ENCODE measurements around the gene SELE. TPM values are rescaled to one million over a fixed set of nuclear protein-coding genes. Genes with fewer than 3 reads are reported as not detected.
"Not testable (repeated sequence)": the region's sequence is repeated elsewhere in the genome, so short reads cannot be mapped to it uniquely, and the experiment has no call there.

SELE gene
- total RNA-seq, 1 experiment from 2014 or later, result not detected

DNA sequence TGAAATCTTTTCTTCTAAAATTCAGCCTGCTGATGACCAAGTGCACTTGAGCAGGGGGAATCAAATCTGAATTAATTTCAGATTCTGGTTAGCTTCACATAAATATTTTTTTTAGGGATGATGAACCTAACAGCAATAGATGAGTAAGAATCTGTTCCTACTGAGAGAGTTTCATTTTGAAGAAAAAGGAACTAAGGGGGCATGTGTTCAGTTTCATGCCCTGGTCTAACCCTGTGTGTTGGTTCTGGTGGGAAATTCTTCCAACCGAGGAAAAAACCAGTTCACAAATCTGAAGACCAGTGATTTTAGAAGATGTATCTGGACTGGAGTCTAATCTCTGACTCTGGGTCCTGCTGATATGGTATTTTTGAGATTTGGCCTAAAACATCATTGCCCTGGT is 36.1 kb downstream of the SELE start:
- Histone ChIP-seq H3K4me3 (no peak overlapping the region), H3K27me3 (peaks cover 3% of the 10 kb centered on the region), H3K36me3 (no peaks in the 10 kb centered on the region), H3K9me3 (no peaks in the 10 kb centered on the region)
- DNase-seq, result no peak

DNA sequence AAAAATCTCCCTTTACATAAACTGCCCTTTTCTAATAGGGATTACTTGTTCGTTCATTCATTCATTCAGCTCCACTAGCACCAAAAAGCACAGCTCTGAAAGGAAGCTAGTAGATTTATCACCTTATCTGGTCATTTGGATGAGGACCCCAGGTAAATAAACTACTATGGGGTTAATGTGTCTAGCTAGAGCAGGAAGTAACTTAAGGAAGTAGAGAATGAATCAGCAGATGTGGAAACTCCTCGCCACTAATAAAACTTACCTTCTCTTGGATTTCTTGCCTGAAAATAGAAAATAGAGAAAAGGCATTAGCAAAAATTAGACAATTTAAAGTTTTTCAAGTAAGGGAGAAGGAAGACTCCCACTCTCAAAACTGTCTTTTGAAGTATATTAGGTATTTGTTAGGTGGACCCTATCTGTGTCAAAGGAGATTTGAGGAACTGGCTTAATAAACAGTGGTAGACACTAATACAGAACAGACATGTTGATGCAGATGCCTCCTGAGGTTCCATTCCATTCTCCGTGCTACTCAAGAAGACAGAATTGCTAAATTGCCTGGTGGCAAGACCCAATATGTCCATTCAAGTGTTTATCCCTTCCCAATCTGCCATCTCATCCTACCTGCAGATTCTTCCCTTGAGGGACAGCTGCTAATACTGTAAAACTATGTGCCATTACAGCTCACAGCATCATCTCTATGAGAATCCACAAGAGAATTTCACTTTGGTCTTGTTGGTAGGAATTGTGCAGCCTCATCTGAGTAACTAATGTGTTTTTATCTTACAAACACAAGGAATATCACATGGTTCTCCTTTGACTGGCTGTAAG is 37.4 kb downstream of the SELE start:
- Histone ChIP-seq H3K36me3 (no peaks in the 10 kb centered on the region), H3K4me3 (no peak overlapping the region), H3K27me3 (peaks cover 3% of the 10 kb centered on the region), H3K9me3 (no peaks in the 10 kb centered on the region)
- no peak for DNase-seq

DNA sequence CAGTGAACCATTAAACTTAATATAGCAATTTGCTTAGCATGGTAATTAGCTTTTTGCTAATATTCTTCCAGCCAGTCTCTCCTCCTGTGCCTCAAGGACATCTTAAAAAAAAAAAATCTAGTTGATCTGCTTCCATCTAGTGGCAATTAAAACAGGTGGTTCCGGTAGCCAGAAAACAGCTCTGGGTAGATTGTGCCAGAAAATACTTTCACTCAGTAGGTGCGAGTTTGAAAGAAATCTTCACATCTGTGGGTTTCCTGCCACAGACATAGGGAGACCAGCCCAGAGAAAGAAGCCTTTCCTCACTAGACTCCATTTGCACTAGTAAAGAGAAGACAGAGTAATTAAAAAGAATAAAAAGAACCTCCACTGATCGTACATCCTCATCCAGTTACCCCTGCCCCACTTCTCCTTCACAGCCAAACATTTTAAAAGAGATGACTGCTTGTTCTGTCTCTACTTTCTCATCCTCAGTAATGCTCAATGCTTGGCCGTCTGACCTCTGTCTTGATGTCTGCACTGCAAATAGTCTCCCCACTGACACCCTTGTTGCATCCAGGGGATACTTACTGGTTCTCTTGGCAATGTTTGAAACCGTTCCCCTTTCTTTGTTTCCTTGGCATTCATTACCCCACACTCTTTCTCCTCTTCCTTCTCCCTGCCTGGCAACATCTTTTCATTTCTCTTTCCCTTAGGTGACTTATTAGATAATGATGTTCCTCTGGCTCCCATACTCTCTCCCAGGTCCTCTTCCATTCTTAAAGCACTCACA is 39.4 kb downstream of the SELE start:
- Histone ChIP-seq H3K9me3 (no peaks in the 10 kb centered on the region), H3K4me3 (no peak overlapping the region), H3K27me3 (peaks cover 3% of the 10 kb centered on the region), H3K36me3 (no peaks in the 10 kb centered on the region)
- DNase-seq, result no peak

DNA sequence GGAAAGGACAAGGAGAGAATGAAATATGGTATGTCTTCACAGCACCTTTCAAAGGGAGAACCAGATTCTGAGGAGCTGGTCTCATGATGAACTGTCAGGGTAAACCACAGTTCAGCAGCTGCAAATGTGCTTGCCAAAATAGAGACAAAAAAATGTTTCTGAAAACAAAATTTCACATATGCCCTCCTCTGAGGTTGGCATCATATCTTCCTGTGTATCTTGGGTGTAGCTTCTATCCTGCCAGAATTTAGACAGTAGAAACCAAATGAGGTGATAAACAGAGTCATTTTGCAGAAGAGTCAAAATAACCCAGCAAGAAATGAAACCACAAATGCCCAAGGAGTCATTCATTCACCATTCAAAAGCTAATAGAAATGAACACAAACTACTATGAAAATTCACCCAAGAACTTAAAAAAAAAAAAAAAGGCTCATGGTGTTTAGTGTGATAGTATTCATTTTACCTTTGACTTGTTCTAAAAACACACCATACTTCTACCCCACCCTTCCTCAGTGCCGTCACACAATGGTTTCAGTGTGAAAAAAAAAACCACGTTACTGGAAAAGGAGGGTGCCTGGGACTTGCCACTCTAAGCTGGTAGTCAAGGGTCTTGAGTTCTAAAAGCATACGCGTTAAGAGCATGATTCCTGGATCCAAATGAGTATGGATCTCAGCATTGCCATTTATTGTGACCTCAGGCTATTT is 41.0 kb downstream of the SELE start:
- H3K9me3 ChIP-seq, result no peaks in the 10 kb centered on the region
- H3K4me3 ChIP-seq, result no peak overlapping the region
- no peak for DNase-seq
- H3K27me3 ChIP-seq, result peaks cover 3% of the 10 kb centered on the region
- no peaks in the 10 kb centered on the region for H3K36me3 ChIP-seq

DNA sequence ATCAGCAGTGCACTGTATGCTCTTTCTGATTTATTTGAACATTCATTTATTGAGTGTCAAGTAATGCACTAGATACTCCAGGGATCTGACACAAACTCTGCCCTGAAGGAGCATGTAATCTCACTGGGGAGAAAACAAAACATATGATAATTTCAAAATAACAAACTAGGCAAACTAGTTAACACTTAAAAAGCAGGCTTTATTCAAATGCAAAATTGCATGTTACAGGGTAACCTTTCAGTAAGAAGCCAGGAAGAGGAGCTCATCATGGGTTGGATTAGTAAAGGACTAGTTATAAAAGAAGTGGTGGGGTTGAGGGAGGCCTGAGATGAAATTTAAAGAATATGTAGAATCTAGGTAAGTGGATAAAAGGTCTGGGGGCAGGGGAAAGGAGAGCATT is 43.4 kb downstream of the SELE start:
- no peak for DNase-seq
- Histone ChIP-seq H3K36me3 (no peaks in the 10 kb centered on the region), H3K9me3 (no peaks in the 10 kb centered on the region), H3K4me3 (no peak overlapping the region), H3K27me3 (peaks cover 3% of the 10 kb centered on the region; the same call in 1 of the 2 replicates)

DNA sequence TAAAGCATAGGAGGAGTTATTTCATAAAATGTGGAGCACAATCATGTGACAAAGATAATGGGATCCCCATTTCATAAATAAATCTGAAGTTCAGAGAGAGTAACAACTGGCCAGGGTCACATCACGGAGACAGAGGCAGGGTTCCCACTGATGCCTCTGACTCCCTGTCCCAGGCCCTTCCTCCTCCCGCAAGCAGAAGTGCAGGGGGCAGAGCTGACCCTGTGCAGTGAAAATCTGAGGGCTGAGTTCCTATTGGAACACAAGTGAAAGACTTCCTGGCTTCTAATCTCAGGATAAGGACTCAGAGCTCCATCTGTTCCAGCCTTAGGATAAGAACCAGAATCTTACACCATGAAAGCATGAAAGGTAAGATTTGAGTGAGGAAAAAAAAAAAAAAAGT is 44.5 kb downstream of the SELE start:
- no peaks in the 10 kb centered on the region for H3K36me3 ChIP-seq
- DNase-seq, result no peak
- no peak overlapping the region for H3K4me3 ChIP-seq
- no peaks in the 10 kb centered on the region for H3K27me3 ChIP-seq
- no peaks in the 10 kb centered on the region for H3K9me3 ChIP-seq

DNA sequence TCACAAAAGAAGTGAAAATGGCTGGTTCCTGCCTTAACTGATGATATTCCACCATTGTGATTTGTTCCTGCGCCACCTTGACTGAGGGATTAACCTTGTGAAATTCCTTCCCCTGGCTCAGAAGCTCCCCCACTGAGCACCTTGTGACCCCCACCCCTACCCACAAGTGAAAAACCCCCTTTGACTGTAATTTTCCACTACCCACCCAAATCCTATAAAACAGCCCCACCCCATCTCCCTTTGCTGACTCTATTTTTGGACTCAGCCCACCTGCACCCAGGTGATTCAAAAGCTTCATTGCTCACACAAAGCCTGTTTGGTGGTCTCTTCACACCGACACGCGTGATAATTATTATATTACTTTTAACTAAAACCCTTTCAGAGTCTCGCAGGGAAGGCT is 45.5 kb downstream of the SELE start:
- H3K36me3 ChIP-seq, H3K9me3 ChIP-seq, H3K4me3 ChIP-seq, H3K27me3 ChIP-seq, DNase-seq: not testable (repeated sequence)

DNA sequence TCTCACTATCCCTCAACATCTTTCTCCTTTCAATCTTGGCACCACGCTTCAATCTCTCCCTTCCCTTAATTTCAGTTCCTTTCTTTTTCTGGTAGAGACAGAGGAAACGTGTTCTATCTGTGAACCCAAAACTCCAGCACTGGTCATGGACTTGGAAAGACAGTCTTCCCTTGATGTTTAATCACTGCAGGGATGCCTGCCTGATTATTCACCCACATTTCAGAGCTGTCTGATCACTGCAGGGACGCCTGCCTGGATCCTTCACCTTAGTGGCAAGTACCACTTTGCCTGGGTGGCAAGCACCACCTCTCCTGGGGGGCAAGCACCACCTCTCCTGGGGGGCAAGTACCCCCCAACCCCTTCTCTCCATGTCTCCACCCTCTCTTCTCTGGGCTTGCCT is 50.2 kb downstream of the SELE start:
- no peaks in the 10 kb centered on the region for H3K36me3 ChIP-seq
- DNase-seq, result peak; percentile 5
- H3K9me3 ChIP-seq, result no peaks in the 10 kb centered on the region
- H3K27me3 ChIP-seq, result peaks cover 37% of the 10 kb centered on the region
- H3K4me3 ChIP-seq, result no peak overlapping the region

DNA sequence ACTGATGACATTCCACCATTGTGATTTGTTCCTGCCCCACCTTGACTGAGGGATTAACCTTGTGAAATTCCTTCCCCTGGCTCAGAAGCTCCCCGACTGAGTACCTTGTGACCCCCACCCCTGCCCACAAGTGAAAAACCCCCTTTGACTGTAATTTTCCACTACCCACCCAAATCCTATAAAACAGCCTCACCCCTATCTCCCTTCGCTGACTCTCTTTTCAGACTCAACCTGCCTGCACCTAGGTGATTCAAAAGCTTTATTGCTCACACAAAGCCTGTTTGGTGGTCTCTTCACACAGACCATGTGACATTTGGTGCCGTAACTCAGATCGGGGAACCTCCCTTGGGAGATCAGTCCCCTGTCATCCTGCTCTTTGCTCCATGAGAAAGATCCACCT is 50.7 kb downstream of the SELE start:
- not testable (repeated sequence) for DNase-seq, H3K9me3 ChIP-seq, H3K4me3 ChIP-seq, H3K36me3 ChIP-seq
- H3K27me3 ChIP-seq, result peaks cover 39% of the 10 kb centered on the region

DNA sequence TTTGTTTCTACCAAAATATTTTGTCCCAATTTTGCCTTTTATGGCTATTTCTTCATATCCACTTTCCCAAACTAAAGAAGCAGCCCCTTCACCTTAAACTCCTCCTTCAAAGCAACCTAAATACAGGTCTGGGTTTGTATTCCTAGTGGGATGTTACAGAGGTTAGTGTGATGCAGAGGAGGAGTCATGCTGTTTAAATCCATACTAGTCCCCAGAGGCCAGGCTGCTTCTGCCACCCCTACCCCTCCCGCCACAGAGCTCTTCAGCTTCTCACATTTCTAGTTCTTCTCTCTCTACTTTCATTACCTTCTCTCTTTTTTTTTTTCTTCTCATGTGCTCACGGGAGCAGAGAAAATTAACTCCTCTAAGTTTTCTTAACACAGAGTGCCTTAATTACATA is 51.8 kb downstream of the SELE start:
- no peak overlapping the region for H3K4me3 ChIP-seq
- peaks cover 42% of the 10 kb centered on the region for H3K27me3 ChIP-seq
- H3K9me3 ChIP-seq, result no peaks in the 10 kb centered on the region
- DNase-seq, result no peak
- no peaks in the 10 kb centered on the region for H3K36me3 ChIP-seq

DNA sequence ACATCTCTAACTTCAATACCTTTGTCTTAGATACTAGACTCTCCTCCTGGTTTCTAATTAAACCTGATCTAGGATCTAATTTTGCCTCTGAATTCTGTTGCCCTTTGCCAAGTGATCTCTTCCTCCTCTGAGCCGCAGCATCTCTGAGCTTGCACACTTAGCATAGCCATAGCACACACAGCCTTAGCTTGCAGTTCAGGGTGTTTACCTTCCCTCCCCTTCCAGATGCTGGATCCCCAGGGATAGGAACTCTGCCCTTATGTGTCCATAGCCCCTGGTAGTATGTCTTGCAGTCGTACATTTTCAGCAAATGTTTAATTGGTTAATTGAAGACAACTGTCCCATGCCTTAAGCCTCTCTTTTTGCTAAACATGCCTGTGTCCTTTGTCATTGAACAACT is 52.7 kb downstream of the SELE start:
- Histone ChIP-seq H3K36me3 (no peaks in the 10 kb centered on the region), H3K9me3 (no peaks in the 10 kb centered on the region), H3K4me3 (no peak overlapping the region), H3K27me3 (peaks cover 42% of the 10 kb centered on the region)
- DNase-seq, result no peak

DNA sequence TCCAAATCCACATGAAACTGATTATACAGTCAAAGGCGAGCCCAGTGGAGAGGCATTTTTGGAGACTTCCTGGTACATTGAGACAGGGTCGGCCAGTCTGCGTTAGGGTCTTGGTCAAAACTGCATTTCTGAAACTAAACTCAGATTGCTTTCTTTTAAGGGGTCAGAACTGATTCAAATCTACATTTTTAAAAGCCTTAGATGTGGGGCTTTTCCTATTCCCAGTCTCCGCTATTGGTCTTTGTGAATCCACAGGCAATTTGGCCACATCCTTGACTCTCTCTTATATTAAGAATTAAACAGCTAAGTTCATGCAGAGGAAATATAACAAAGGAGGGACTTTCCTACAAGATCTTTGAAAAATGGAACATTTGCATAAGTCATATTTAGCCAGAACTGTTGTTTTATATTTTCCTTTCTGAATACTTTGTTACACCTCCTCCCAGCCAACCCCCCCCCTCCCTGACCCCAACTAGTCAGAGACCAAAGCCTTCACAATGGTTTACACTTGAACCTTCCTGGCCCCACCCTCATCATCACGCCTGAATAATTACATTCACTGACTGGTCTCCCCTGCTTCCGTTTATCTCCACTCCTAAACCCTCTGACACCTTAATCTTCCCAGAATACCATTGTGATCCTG is 53.4 kb downstream of the SELE start:
- no peaks in the 10 kb centered on the region for H3K9me3 ChIP-seq
- peaks cover 42% of the 10 kb centered on the region for H3K27me3 ChIP-seq
- DNase-seq, result no peak
- no peak overlapping the region for H3K4me3 ChIP-seq
- H3K36me3 ChIP-seq, result no peaks in the 10 kb centered on the region

DNA sequence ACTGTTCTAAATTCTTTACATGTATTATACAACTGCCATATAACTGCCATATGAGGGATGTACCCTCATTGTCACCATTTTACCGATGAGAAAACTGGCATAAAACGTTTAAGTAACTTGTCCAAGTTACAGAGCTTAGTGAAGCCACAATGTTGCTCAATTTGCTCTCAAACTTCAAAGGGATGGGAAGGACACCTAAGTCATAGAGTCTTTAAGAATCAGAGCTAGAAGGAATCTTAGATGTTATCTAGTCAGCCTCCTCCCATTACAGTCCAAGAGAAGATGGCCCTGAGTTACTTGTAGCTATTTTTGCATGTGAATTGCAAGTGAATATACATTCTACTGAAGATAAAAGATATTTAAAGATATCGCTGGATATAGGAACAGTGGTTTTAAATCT is 54.2 kb downstream of the SELE start:
- no peak overlapping the region for H3K4me3 ChIP-seq
- no peak for DNase-seq
- no peaks in the 10 kb centered on the region for H3K9me3 ChIP-seq
- H3K36me3 ChIP-seq, result no peaks in the 10 kb centered on the region
- H3K27me3 ChIP-seq, result peaks cover 42% of the 10 kb centered on the region

DNA sequence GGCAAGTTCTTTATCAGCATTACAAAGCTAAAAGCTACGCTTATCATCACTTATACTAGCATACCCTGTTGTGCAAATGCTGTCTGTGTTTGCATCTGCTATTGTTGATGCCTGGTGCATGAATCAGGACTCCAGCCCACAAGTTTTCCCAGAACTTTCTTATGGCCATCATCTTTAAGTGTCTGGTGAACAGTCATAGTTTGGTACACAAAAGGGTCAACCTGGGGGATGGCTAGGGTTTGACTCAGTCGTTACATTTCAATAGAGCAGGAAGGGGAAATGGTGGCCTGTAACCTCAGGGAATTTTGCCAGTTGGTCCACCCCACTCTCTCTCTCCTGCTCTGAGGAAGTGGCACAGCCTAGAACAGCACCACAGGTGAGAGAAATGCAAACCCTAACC is 57.9 kb downstream of the SELE start:
- no peak for DNase-seq
- H3K4me3 ChIP-seq, result no peak overlapping the region
- H3K9me3 ChIP-seq, result peaks cover 2% of the 10 kb centered on the region; the same call in 1 of the 2 replicates
- peaks cover 29% of the 10 kb centered on the region for H3K27me3 ChIP-seq
- H3K36me3 ChIP-seq, result no peaks in the 10 kb centered on the region
